H1 (cell line): ENCODE measurements around the gene CAP2. TPM values are rescaled to one million over a fixed set of nuclear protein-coding genes. Genes with fewer than 3 reads are reported as not detected.

Experiments
- CTCF ChIA-PET: fragments of 300-600 bp; sonication (Branson Sonifier 250); formaldehyde crosslinking; loops from one replicate; lab custom pipeline; 2021; ENCODE audit not compliant: partially characterized antibody; lab: Charles Lee
- POLR2A ChIA-PET: fragments of 300-600 bp; sonication (Branson Sonifier 250); formaldehyde crosslinking; loops from one replicate; lab custom pipeline; 2021; ENCODE audit warnings: inconsistent platforms; ENCODE audit not compliant: partially characterized antibody; lab: Charles Lee
- DNase-seq, 2 experiments: peaks; one replicate each; pipeline versions ENCODE4 v3.0.0 to v3.0.0-alpha.2; 2010 to 2022; ENCODE audit warnings: low spot score in 2 of 2, low read depth in 1 of 2, mixed read lengths in 1 of 2
- FAIRE-seq: peaks from 2 replicates; lab custom pipeline; 2011; peaks lifted over from hg19 to GRCh38; lab: Jason Lieb, UNC
- H2AFZ ChIP-seq: 2 replicates; pipeline ENCODE4 v1.8.1; 2012; ENCODE audit warnings: low read length, inconsistent platforms
- H2AK5ac ChIP-seq: 2 replicates; pipeline ENCODE4 v1.6.1; 2013; ENCODE audit warnings: low read depth, low read length
- H2BK120ac ChIP-seq: replicated peaks from 2 replicates; pipeline ENCODE3; 2013; ENCODE audit warnings: low read depth, low read length, inconsistent platforms
- H2BK12ac ChIP-seq: 2 replicates; pipeline ENCODE4 v1.6.1; 2013; ENCODE audit warnings: low read depth, low read length
- H2BK15ac ChIP-seq: 2 replicates; pipeline ENCODE4 v1.6.1; 2013; ENCODE audit warnings: low read length
- H2BK20ac ChIP-seq: 2 replicates; pipeline ENCODE4 v1.6.1; 2013; ENCODE audit warnings: low read length
- H2BK5ac ChIP-seq: 2 replicates; pipeline ENCODE4 v1.6.1; 2013; ENCODE audit warnings: low read depth, low read length
- H3K14ac ChIP-seq: 2 replicates; pipeline ENCODE4 v1.6.1; 2013; ENCODE audit warnings: inconsistent platforms; ENCODE audit not compliant: insufficient read length
- H3K18ac ChIP-seq: 2 replicates; pipeline ENCODE4 v1.6.1; 2013; ENCODE audit warnings: low read length; ENCODE audit errors: extremely low read depth
- H3K23ac ChIP-seq: 2 replicates; pipeline ENCODE4 v1.6.1; 2013; ENCODE audit warnings: inconsistent platforms; ENCODE audit not compliant: insufficient read length
- H3K23me2 ChIP-seq: 2 replicates; pipeline ENCODE4 v1.6.1; 2013; ENCODE audit warnings: low read depth, low read length
- H3K27ac ChIP-seq: 2 replicates; pipeline ENCODE4 v1.6.1; 2011; ENCODE audit warnings: low read depth, low read length, inconsistent platforms
- H3K27me3 ChIP-seq, 4 experiments: replicated peaks in 1 of 4; 1 replicate in 1 of 4; 2 replicates in 3 of 4; pipeline versions ENCODE4 v1.6.1 to v1.8.1; 2011 to 2013; ENCODE audit warnings: low read length in 3 of 4, mild to moderate bottlenecking in 3 of 4, inconsistent platforms in 2 of 4, mixed read lengths in 2 of 4, moderate library complexity in 1 of 4; ENCODE audit not compliant: control insufficient read depth in 3 of 4, insufficient read depth in 3 of 4; ENCODE audit errors: extremely low read depth in 1 of 4
- H3K36me3 ChIP-seq, 4 experiments: 2 replicates each; pipeline versions ENCODE4 v1.6.1 to v1.8.1; 2011 to 2013; ENCODE audit warnings: mild to moderate bottlenecking in 4 of 4, low read length in 3 of 4, moderate library complexity in 2 of 4, control low read depth in 1 of 4, inconsistent platforms in 1 of 4; ENCODE audit not compliant: insufficient read depth in 4 of 4, control insufficient read depth in 2 of 4
- H3K4ac ChIP-seq: replicated peaks from 2 replicates; pipeline ENCODE3; 2013; ENCODE audit warnings: low read length, low read depth, mixed read lengths, inconsistent platforms; ENCODE audit not compliant: insufficient read length
- H3K4me1 ChIP-seq, 4 experiments: replicated peaks in 1 of 4; 1 replicate in 1 of 4; 2 replicates in 3 of 4; pipeline versions ENCODE4 v1.6.1 to v1.8.1; 2011 to 2013; ENCODE audit warnings: low read length in 3 of 4, inconsistent platforms in 2 of 4, mixed read lengths in 1 of 4; ENCODE audit not compliant: insufficient read depth in 4 of 4, control insufficient read depth in 3 of 4
- H3K4me2 ChIP-seq, 2 experiments: 2 replicates each; pipeline versions ENCODE4 v1.6.1 to v1.8.1; 2011 to 2013; ENCODE audit warnings: low read depth in 2 of 2, low read length in 2 of 2, control low read depth in 1 of 2, inconsistent platforms in 1 of 2, mild to moderate bottlenecking in 1 of 2; ENCODE audit not compliant: insufficient read depth in 1 of 2
- H3K4me3 ChIP-seq, 4 experiments: fragments of 200-600, 300-600 bp in 1 of 4; sonication (generic), shearing (Covaris generic), sonication (Bioruptor Twin) in 1 of 4; 2 replicates each; pipeline versions ENCODE4 v1.5.1 to v1.8.1; 2011 to 2016; ENCODE audit warnings: low read length in 4 of 4, low read depth in 3 of 4, control low read depth in 2 of 4, inconsistent platforms in 2 of 4, mild to moderate bottlenecking in 2 of 4, mixed read lengths in 1 of 4, moderate library complexity in 1 of 4; ENCODE audit not compliant: insufficient read depth in 2 of 4; ENCODE audit errors: extremely low read depth in 1 of 4
- H3K56ac ChIP-seq: replicated peaks from 2 replicates; pipeline ENCODE3; 2013; ENCODE audit warnings: low read depth, mild to moderate bottlenecking, mixed read lengths, low read length, inconsistent platforms; ENCODE audit not compliant: insufficient read length
- H3K79me1 ChIP-seq: 2 replicates; pipeline ENCODE4 v1.6.1; 2013; ENCODE audit warnings: low read depth, low read length, control low read depth
- H3K79me2 ChIP-seq, 2 experiments: 2 replicates each; pipeline versions ENCODE4 v1.6.1 to v1.8.1; 2012 to 2013; ENCODE audit warnings: low read length in 2 of 2, mild to moderate bottlenecking in 2 of 2, inconsistent platforms in 1 of 2; ENCODE audit not compliant: insufficient read depth in 2 of 2, control insufficient read depth in 1 of 2
- H3K9ac ChIP-seq, 4 experiments: replicated peaks in 1 of 4; 1 replicate in 1 of 4; 2 replicates in 3 of 4; pipeline versions ENCODE4 v1.6.1 to v1.8.1; 2011 to 2013; ENCODE audit warnings: low read depth in 3 of 4, low read length in 3 of 4, control low read depth in 2 of 4, mild to moderate bottlenecking in 2 of 4, moderate library complexity in 2 of 4, inconsistent platforms in 1 of 4; ENCODE audit errors: extremely low read depth in 1 of 4
- H3K9me3 ChIP-seq, 2 experiments: 2 replicates each; pipeline versions ENCODE4 v1.6.1 to v1.8.1; 2012 to 2013; ENCODE audit warnings: mild to moderate bottlenecking in 2 of 2, moderate library complexity in 2 of 2, control low read depth in 1 of 2, inconsistent platforms in 1 of 2, low read depth in 1 of 2, low read length in 1 of 2, mixed read lengths in 1 of 2; ENCODE audit not compliant: insufficient read depth in 2 of 2
- H4K20me1 ChIP-seq, 2 experiments: replicated peaks in 1 of 2; 2 replicates each; pipeline versions ENCODE3 to v1.8.1; 2011 to 2013; ENCODE audit warnings: inconsistent platforms in 2 of 2, low read length in 2 of 2, mild to moderate bottlenecking in 1 of 2; ENCODE audit not compliant: insufficient read depth in 2 of 2, control insufficient read depth in 1 of 2
- H4K5ac ChIP-seq: 2 replicates; pipeline ENCODE4 v1.6.1; 2013; ENCODE audit warnings: low read length, low read depth, mixed read lengths, inconsistent platforms; ENCODE audit not compliant: insufficient read length
- H4K8ac ChIP-seq: 2 replicates; pipeline ENCODE4 v1.8.0; 2013; ENCODE audit warnings: mild to moderate bottlenecking, moderate library complexity, low read length, inconsistent platforms; ENCODE audit not compliant: insufficient read depth; ENCODE audit errors: extremely low read depth
- H4K91ac ChIP-seq: replicated peaks from 2 replicates; pipeline ENCODE3; 2013; ENCODE audit warnings: low read length, mixed read lengths, inconsistent platforms; ENCODE audit not compliant: insufficient read length
- BACH1 ChIP-seq: IDR thresholded peaks from 2 replicates; pipeline ENCODE4 v1.6.1; 2012; ENCODE audit warnings: low read length, improper control_type of control experiment
- GTF2F1 ChIP-seq: IDR thresholded peaks from 2 replicates; pipeline ENCODE4 v1.6.1; 2012; ENCODE audit warnings: low read depth, low read length, improper control_type of control experiment, borderline replicate concordance
- SP2 ChIP-seq: IDR thresholded peaks from 2 replicates; pipeline ENCODE4 v1.6.1; 2012; ENCODE audit warnings: mild to moderate bottlenecking, low read length, inconsistent platforms
- SRF ChIP-seq: IDR thresholded peaks from 2 replicates; pipeline ENCODE4 v1.6.1; 2011; ENCODE audit warnings: mild to moderate bottlenecking, low read depth, low read length, moderate library complexity
- WGBS, 2 experiments: shearing (Covaris generic) in 1 of 2; methylation state at CpG; one replicate each; pipeline versions ENCODE4 v1.1.6 to v1.1.7; 2013 to 2015; ENCODE audit warnings: low lambda C conversion rate in 2 of 2, mixed read lengths in 2 of 2, inconsistent platforms in 1 of 2, low coverage in 1 of 2, missing lambda C conversion rate in 1 of 2; ENCODE audit not compliant: insufficient replicate concordance in 2 of 2, insufficient coverage in 1 of 2, insufficient read length in 1 of 2; ENCODE audit errors: extremely low coverage in 1 of 2, missing lambda C conversion rate in 1 of 2; 5-methylcytosine and 5-hydroxymethylcytosine counted together
- polyA plus RNA-seq, 7 experiments: library from polyadenylated mRNA; depleted of rRNA in 3 of 7; stranded (reverse) in 5 of 7; unstranded in 2 of 7; fragments of >200 nt in 5 of 7; fragments of 200-250 nt in 2 of 7; gene quantifications; 1 replicate in 5 of 7; 2 replicates in 1 of 7; 4 replicates in 1 of 7; pipeline versions ENCODE4 v1.2.1 to v1.2.3, GENCODE V29; 2011 to 2013; ENCODE audit warnings: missing spikeins in 2 of 7, mixed read lengths in 2 of 7
- total RNA-seq: library from RNA; stranded (reverse); fragmentation: NEBNext Ultra II Directional; extraction: Animal tissue kit (Norgen Biotek cat#: 25700); gene quantifications from 2 replicates; pipeline ENCODE4 v1.2.1, GENCODE V29; 2021

Gene CAP2
- total and polyA plus RNA-seq, 2 of the 8 experiments (the other 6 are each of a cell fraction or from before 2014, with no cell fraction given) = 7.2 to 10.0 TPM

DNA sequence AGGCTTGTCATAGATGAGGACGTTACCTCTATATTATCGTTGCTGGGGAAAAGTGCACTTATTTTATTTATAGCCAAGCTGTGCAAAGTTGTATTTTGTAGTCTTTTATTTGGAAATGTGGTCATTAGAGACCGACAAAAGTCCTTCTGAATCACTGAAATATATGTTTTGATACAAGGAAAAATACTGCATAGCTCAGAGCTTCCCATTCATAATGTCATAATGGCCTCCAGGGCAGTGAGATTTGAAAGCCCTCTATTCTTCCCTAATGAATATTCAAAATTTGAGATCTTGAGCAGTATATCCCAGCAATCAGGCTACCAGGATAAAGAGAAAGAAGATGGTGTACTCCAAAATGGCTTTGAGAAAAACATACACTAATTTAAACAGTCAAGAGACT, 64.6 kb downstream of the CAP2 start:
- H2BK5ac ChIP-seq = no peak overlapping the region
- no peak overlapping the region for H2BK15ac ChIP-seq
- H3K27ac ChIP-seq = no peak overlapping the region
- FAIRE-seq = no peak
- no peak overlapping the region for H3K9ac ChIP-seq
- no peak overlapping the region for H2BK12ac ChIP-seq
- no peaks in the 10 kb centered on the region for H3K9me3 ChIP-seq
- 92% methylated on average over 3 of the region's 3 CpGs; no CpG with 5 or more reads in 1 of the 2 experiments for WGBS, 2 experiments
- H3K23me2 ChIP-seq = no peaks in the 10 kb centered on the region
- H3K79me1 ChIP-seq = no peaks in the 10 kb centered on the region
- ChIA-PET POLR2A (no interaction called here), CTCF (no interaction called here)
- no peak overlapping the region for H3K4me2 ChIP-seq
- no peak overlapping the region for H3K23ac ChIP-seq
- no peak overlapping the region for H2AFZ ChIP-seq
- H3K4ac ChIP-seq = no peak overlapping the region
- no peak overlapping the region for H3K56ac ChIP-seq
- TF ChIP-seq SRF = no peak
- no peak for TF ChIP-seq GTF2F1
- TF ChIP-seq BACH1 = no peak
- TF ChIP-seq SP2 = no peak
- H2BK120ac ChIP-seq = no peak overlapping the region
- no peak overlapping the region for H3K4me3 ChIP-seq
- H4K20me1 ChIP-seq = no peaks in the 10 kb centered on the region
- peaks cover 0 to 5% (median 1%) of the 10 kb centered on the region in 4 experiments; a peak in 1 of 7 replicates for H3K4me1 ChIP-seq
- no peak for DNase-seq
- no peak overlapping the region for H2BK20ac ChIP-seq
- no peaks in the 10 kb centered on the region for H3K79me2 ChIP-seq
- H4K5ac ChIP-seq = no peak overlapping the region
- no peaks in the 10 kb centered on the region; a peak in 2 of 8 replicates for H3K36me3 ChIP-seq
- no peak overlapping the region for H3K18ac ChIP-seq
- no peaks in the 10 kb centered on the region for H3K27me3 ChIP-seq
- no peak overlapping the region for H4K8ac ChIP-seq
- no peak overlapping the region for H3K14ac ChIP-seq
- no peak overlapping the region for H4K91ac ChIP-seq
- no peak overlapping the region for H2AK5ac ChIP-seq
